ENCODE measurements around the gene FHAD1. TPM values are rescaled to one million over a fixed set of nuclear protein-coding genes. Genes with fewer than 3 reads are reported as not detected.

Gene FHAD1
- total and polyA plus RNA-seq, 9 of the 15 experiments (the other 6 are each of a cell fraction or from before 2014, with no cell fraction given): 0.32 to 2.1 (median 1.5) TPM; not detected in 1

DNA sequence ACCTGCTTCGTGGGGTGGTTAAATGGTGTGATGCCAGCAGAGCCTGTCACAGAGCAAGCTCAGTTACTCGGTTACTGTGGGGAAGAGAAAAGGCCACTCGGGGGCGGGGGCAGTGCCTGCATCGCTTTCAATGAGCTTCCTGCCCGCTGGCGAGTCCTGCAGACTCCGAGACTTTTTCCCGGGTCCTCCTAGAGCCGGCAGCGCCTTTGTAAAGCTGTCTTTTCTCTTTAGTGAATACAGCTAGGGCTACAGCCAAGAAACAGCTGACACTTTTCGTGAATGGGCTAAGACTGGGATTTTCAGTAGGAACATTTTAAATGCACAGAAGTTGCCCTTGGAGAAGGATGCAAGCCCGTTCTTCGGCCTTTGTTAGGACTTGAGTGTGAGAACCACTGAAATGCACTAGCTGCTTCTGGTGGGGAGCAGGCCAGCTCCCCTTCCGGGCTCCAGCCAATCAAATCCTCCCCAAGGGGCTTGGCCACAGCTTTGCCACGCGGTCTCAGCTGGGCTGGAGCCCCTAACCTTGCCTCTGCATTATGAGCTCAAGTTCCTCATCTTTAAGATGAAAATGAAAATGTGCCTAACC is 139.2 kb downstream of the FHAD1 start:
- no peak overlapping the region for H3K27ac ChIP-seq (ENCODE audit: extremely low read depth, low read depth, low read length)
- peaks cover 0 to 11% of the 10 kb centered on the region in 2 experiments; a peak in 3 of 5 replicates for H3K4me1 ChIP-seq (replicated peaks in 1 of 2; ENCODE audit: control insufficient read depth in 2 of 2, insufficient read depth in 2 of 2, low read length in 2 of 2)
- H3K4me3 ChIP-seq: no peak overlapping the region
- no peaks in the 10 kb centered on the region for H3K79me2 ChIP-seq (ENCODE audit: control insufficient read depth, insufficient read depth, low read length)
- ChIA-PET CTCF (ENCODE audit: low intra/inter-chr PET ratio) (no interaction called here), POLR2A (interaction anchor here (0.7 to 1.6 kb wide), 4 partner anchors 9 to 75 kb away, joined by 3 to 7 read pairs (median 3); no protein-coding TSS in a partner anchor)
- H3K9me1 ChIP-seq (ENCODE audit: control insufficient read depth, insufficient read depth, low read length): no peaks in the 10 kb centered on the region
- no peak for ATAC-seq
- BruUV-seq (replicated peaks): no TSS peak
- in situ Hi-C loops (cut with MboI) (no loop called here), intact Hi-C loops (cut with micrococcal nuclease) (no loop called here)
- H3K4me2 ChIP-seq (ENCODE audit: insufficient read depth, low read length): no peak overlapping the region
- no peak for FAIRE-seq
- TF ChIP-seq NEUROD1 (IDR thresholded peaks at IDR 0.05; ENCODE audit: borderline replicate concordance, low read depth, low read length, partially characterized antibody) (no peak), SMAD2 (IDR thresholded peaks at IDR 0.05; ENCODE audit: low read depth, low read length) (no peak), SETDB1 (IDR thresholded peaks at IDR 0.05; ENCODE audit: low read length) (no peak), CBFB (CRISPR knock-in tag; IDR thresholded peaks at IDR 0.05) (no peak), SAFB2 (IDR thresholded peaks at IDR 0.05; ENCODE audit: borderline replicate concordance, low read depth, low read length, severe bottlenecking) (no peak), MTA3 (IDR thresholded peaks at IDR 0.05; ENCODE audit: borderline replicate concordance) (no peak), PHF8 (IDR thresholded peaks at IDR 0.05; ENCODE audit: borderline replicate concordance, low read length) (no peak), ZNF778 (CRISPR knock-in tag; IDR thresholded peaks at IDR 0.05) (no peak), ARNT (IDR thresholded peaks at IDR 0.05) (no peak), MTA1 (IDR thresholded peaks at IDR 0.05; ENCODE audit: borderline replicate concordance) (no peak), C11orf30 (IDR thresholded peaks at IDR 0.05; ENCODE audit: low read depth) (no peak), ATF2 (CRISPR knock-in tag; IDR thresholded peaks at IDR 0.05) (no peak), CBX8 (IDR thresholded peaks at IDR 0.05; ENCODE audit: borderline replicate concordance, extremely low read depth, low read depth, low read length, poor library complexity, severe bottlenecking) (no peak), STAG1 (CRISPR knock-in tag; IDR thresholded peaks at IDR 0.05; ENCODE audit: borderline replicate concordance) (no peak), USF2 (CRISPR knock-in tag; IDR thresholded peaks at IDR 0.05) (no peak), KLF1 (tag; IDR thresholded peaks at IDR 0.05) (no peak)
- H4K20me1 ChIP-seq (replicated peaks; ENCODE audit: control insufficient read depth, insufficient read depth, low read length): no peaks in the 10 kb centered on the region; the same call in 1 of the 2 replicates
- peak in 1 of 4 experiments; percentile 39 for DNase-seq (ENCODE audit: extremely low read depth in 1 of 4, low spot score in 3 of 4)
- no peaks in the 10 kb centered on the region for H3K36me3 ChIP-seq (ENCODE audit: control insufficient read depth, insufficient read depth, low read length)
- H2AFZ ChIP-seq (ENCODE audit: low read depth, low read length): peak overlapping the region; percentile 5
- no peaks in the 10 kb centered on the region for H3K9me3 ChIP-seq (replicated peaks; ENCODE audit: control insufficient read depth, insufficient read depth, low read depth, low read length)
- peaks cover 57 to 82% of the 10 kb centered on the region in 2 experiments for H3K27me3 ChIP-seq (ENCODE audit: control insufficient read depth in 2 of 2, insufficient read depth in 2 of 2, low read length in 2 of 2)
- 6% methylated on average over 17 of the region's 17 CpGs for WGBS (ENCODE audit: insufficient coverage, low coverage, missing lambda C conversion rate)
- peak overlapping the region in 1 of 2 experiments; percentile 8; a peak in 2 of 4 replicates for H3K9ac ChIP-seq (ENCODE audit: insufficient read depth in 1 of 2, low read depth in 2 of 2, low read length in 2 of 2)

Data from K562 (cell line).